Epidermal melanocyte (primary cell): Measurements from ENCODE around the gene REXO2.

Source experiments
- DNase-seq: peaks from one replicate; pipeline ENCODE4 v3.0.0; 2011; ENCODE audit warnings: low spot score; ENCODE audit not compliant: insufficient read length

The REXO2 gene

DNA sequence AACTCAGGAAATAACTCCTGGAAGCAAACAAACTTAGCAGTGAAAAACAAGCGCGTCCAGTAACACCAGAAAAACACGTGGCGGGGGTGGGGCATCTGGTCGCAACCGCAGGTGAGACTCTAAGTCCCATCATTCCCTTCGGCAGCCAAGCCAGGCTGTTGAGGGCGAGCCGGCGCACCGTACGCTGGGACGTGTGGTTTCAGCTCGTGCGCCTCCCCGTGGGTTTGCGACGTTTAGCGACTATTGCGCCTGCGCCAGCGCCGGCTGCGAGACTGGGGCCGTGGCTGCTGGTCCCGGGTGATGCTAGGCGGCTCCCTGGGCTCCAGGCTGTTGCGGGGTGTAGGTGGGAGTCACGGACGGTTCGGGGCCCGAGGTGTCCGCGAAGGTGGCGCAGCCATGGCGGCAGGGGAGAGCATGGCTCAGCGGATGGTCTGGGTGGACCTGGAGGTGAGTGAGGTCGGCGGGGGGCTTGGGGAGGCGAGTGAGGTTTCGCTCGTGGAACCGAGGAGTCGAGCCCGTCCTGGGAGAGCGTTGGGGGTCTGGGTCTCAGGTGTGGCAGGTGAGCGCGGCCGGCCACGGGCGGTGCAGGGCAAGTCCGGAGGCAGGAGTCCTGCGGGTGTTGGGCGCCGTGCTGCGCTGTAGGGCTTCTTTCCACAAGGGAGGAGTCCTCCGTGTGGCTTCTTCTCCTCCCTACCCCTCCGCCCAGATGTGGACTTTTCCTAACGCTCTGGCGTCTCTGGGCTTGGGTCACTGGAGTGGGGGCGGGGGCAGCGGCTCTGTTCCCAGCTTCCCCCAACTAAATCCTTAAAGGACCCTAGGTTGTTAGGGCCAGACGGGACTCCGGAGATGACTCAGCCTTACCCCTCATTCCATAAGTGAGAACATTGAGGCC is at the start of gene REXO2:
Gene REXO2 (plus strand): TSS at position 239 of the 892 bp plus-strand sequence. CDS start 62 bp downstream, at position 301.
- DNase-seq, result peak; percentile 76

- no peak for DNase-seq
Measured at GRCh38 chr11:114392735-114393667, 46.3 kb upstream of the REXO2 start.

GRCh38 chr11:114395736-114396135 is 43.5 kb upstream of the REXO2 start:
- no peak for DNase-seq

DNA sequence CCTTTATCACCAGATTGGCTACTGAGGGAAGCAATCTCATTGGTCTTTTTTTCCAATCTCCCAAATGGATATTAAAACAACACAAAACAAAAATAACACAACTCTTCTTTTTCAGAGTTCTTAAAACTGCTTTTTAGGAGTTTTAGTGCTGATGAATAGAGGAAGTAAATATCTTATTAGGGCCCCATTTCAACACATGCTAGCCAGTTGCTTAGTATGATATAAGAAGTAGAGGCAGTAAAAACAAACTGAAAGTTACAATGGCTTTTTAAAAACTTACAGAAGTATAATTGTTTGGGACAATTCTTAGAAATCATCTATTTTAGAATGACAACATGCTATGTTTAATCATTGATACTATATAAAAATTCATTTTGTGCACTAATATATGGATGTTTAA is 42.4 kb upstream of the REXO2 start:
- no peak for DNase-seq

GRCh38 chr11:114397349-114397982 is 41.8 kb upstream of the REXO2 start:
- DNase-seq, result no peak

DNA sequence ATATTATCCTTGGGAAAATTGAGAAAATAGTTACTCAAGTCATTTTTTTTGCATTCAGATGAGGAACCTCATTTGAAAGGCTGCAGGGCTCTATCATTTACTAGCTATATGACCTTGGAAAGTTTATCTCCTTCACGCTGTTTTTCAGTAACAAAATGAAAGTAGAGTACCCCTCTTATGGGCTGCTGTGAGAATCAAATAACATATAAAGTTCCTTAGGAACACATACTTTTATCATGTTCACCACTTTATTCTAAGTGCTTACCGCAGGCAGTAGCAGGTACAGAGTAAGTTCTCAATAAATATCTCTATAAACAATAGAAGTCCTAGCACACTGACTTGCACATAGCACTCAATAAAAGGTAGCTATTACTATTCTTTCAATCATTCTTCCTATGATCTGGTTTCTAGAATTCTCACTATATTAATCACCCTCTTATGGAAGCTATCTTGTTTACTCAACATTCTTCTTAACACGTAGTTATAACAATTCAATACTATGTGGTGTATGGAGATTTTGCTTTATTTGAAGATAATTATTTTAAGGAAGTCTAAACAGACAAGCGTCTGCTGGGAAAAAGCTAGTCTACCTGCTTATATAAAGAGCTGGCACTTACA is 40.9 kb upstream of the REXO2 start:
- no peak for DNase-seq

DNA sequence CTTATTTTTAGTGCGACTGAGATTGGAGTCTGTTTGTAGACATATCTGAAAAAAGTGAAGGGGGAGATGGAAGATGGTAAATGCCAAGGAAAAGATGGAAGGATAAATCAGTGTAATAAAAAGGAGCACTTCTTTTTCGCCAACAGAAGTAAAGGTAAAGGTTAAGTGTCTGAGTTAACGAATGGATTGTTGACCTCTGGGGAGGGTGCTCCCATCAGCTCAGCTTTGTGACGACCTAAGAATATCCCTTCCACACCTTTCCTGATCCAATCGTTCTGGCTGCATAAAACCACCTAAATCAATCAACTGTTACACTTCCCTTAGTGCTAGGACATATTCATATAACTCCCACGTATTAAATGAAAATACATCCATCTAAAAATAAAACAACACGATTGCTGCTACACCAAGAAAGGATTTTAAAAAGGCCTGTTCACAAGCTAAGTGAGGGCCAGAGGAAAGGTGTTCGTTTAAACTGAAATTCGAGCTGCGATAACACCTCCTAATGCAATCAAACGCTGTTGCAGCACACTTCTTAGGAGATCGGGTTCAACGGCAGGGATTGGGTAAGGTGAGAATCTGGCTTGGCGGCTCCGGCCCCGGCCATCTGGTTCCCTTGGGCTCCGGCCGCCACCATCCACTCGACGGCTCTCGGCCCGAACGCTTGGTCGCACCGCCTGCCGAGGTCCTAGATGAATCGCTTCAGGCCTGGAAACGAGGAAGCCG is 39.6 kb upstream of the REXO2 start:
- DNase-seq, result no peak

DNA sequence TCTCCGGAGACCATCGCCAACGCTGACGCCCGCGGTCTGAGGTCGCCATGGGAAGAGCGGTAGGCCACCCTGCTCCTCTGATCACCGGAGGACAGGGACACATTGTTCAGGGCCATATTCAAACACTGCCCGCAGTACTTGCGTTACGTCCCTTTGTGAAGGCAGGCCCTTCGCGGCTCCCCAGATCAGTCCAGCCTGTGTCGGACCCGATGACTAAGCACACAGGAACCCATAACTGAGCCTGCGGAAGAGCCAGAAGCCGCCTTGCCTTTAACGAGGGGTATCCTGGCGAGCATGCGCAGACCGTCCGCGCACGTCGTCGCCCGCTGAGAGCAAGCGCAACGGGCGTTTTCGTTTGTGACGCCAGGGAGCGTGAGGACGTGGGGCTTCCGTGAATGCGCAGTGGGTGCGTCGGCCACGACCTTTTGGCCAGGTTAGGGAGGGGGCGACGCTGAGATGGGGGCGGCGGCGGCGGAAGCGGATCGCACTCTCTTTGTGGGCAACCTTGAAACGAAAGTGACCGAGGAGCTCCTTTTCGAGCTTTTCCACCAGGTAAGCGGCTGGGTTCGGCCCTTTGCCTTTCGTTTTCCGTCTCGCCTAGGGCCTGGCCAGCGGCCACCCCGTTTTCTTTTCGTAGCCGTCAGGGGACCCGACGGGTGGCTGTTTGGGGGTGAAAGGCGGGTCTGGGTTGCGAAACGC is 38.9 kb upstream of the REXO2 start, which contains the start of the genes C11orf71 and RBM7:
Gene C11orf71 (minus strand): TSS at position 296 of the 699 bp plus-strand sequence. CDS start 180 bp downstream, at position 116.
Gene RBM7 (plus strand): TSS at position 451 of the 699 bp plus-strand sequence. CDS start 6 bp downstream, at position 457.
- peak; percentile 84 for DNase-seq

- no peak for DNase-seq
Measured at GRCh38 chr11:114400915-114401223, 38.4 kb upstream of the REXO2 start.

DNA sequence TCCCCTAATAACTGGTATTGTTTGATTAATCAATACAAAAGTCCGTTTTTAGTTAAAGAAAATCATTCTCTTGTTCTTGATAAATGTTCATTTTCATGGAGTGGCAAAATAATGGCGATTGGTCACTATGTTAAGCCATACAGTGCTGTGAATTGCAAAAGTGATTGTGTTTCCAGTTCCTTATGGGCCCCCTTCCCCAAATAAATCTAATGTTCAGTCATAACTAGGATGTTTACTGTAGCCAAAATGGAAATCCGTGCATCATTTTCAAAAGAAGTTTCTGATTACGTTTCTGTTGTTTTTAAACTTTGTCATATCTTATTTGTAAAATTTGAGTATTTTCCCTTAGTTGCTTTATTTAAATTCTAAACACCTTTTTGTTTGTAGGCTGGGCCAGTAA is 38.0 kb upstream of the REXO2 start:
- no peak for DNase-seq

GRCh38 chr11:114412946-114413345 is 26.3 kb upstream of the REXO2 start:
- no peak for DNase-seq

- DNase-seq, result no peak
Measured at GRCh38 chr11:114413958-114414357, 25.3 kb upstream of the REXO2 start.

- no peak for DNase-seq
Measured at GRCh38 chr11:114416441-114416961, 22.8 kb upstream of the REXO2 start.

DNA sequence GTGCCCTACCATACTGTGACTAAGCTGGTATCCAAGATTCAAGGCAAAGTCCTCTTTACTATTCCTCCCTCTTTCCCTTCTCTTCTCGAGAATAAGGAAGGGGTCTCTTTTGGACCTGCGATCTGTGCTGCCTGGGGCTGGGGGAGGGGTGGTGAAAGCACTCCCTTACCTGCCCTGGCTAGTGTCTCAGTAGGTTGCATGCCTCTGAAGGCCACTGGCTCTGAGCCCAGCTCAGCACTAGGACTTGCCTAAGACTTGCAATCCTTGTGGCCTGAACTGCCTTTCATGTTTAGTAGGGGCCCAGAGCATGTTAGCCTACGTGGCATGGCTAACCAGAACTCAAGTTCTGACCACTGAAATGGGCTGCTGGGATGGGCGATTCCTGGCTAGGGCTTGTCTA is 13.0 kb upstream of the REXO2 start:
- no peak for DNase-seq

DNA sequence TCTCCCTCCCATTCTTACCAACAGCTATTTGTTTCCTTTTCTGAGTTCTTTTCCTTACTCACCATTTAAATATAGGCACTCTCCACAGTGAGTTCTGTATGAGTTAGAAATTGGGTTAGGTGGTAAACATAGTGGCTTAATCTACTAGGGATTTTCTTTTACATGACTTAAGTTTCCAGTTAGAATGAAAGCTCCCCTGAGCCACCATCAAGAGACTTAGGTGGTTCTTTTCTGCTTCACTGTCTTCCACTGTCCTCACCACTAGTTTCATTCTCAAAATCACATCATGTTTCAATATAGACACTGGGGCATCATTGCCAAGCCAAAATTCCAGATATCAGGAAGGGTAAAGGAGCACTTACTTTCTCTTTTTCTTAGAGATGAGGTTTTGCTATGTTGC is 9.0 kb upstream of the REXO2 start:
- DNase-seq, result no peak

DNA sequence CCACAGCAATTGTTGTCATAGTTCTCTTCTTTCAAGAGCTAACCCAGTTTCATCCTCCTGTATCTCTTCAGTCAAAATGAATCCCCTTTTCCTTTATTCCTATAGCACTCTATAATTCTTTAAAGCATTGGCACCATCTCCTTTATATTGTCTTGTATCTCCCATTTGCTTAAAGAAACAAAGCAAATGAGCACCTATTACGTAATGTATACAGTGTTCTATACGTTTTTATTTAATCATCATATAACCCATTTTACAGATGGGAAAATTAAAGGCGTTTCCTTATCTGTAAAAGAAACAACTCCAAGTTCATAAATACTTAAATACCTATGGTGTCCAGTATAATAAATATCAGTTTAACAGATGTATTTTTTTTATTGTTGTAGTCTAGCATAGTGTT is 6.4 kb upstream of the REXO2 start:
- no peak for DNase-seq

DNA sequence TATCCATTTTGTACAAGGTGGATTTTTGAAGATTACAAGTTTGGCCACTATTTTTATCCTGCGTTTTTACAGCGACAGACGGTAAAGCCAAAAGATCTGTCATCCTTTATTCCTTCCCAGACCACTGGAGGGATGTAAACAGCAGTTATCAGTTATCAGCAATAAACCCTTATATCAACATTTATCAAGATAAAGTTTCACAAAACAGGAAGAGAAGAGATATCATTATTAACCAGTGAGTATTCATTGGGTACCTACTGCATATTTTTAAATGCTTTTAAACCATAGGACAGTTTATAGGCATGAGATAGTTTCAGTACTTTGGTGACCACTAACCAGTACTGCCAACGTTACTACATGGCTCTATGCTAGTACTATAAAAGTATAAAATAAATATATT is 5.9 kb upstream of the REXO2 start:
- no peak for DNase-seq

DNA sequence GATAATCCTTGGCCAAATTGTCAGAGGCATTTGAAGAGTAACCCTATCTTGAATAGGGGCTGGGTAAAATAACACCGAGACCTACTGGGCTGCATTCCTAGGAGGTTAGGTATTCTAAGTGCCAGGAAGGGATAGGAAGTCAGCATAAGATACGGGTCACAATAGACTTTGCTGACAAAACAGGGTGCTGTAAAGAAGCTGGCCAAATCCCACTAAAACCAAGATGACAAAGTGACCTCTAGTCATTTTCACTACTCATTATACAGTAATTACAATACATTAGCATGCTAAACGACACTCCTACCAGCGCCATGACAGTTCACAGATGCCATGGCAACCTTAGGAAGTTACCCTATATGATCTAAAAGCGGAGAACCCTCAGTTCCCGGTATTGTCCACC is 964 bp upstream of the REXO2 start:
- no peak for DNase-seq

GRCh38 chr11:114440121-114440860 is 1.0 kb downstream of the REXO2 start:
- DNase-seq, result no peak
